Karpas-422 (cell line): ENCODE measurements around the gene MXRA8. TPM values are rescaled to one million over a fixed set of nuclear protein-coding genes. Genes with fewer than 3 reads are reported as not detected.
A peak's percentile ranks its signal among the peaks of the same experiment; 100 is the strongest.

Source experiments
- DNase-seq: peaks from one replicate; pipeline ENCODE4 v3.0.0-alpha.2; 2015
- H2AFZ ChIP-seq: fragments of 200-600 bp; sonication (generic); 2 replicates; pipeline ENCODE4 v1.6.1; 2014; ENCODE audit warnings: antibody characterized with exemption, low read length, mixed read lengths
- H3K27ac ChIP-seq: fragments of 200-600 bp; sonication (generic); 2 replicates; pipeline ENCODE4 v1.5.1; 2014; ENCODE audit warnings: mild to moderate bottlenecking, low read length, moderate library complexity
- H3K27me3 ChIP-seq: fragments of 200-600 bp; sonication (generic); 2 replicates; pipeline ENCODE4 v1.6.1; 2014; ENCODE audit warnings: low read length, mixed read lengths
- H3K36me3 ChIP-seq: fragments of 200-600 bp; sonication (generic); 2 replicates; pipeline ENCODE4 v1.6.1; 2014; ENCODE audit warnings: low read length, mixed read lengths; ENCODE audit not compliant: insufficient read depth
- H3K4me1 ChIP-seq: fragments of 200-600 bp; sonication (generic); 2 replicates; pipeline ENCODE4 v1.6.1; 2014; ENCODE audit warnings: mild to moderate bottlenecking, low read length, mixed read lengths
- H3K4me2 ChIP-seq: fragments of 200-600 bp; sonication (generic); 2 replicates; pipeline ENCODE4 v1.6.1; 2014; ENCODE audit warnings: low read length, low read depth, mild to moderate bottlenecking; ENCODE audit not compliant: poor library complexity, severe bottlenecking
- H3K4me3 ChIP-seq: fragments of 200-600 bp; sonication (generic); 2 replicates; pipeline ENCODE4 v1.5.1; 2014; ENCODE audit warnings: mild to moderate bottlenecking, antibody characterized with exemption, low read length, mixed read lengths
- H3K79me2 ChIP-seq: fragments of 200-600 bp; sonication (generic); 2 replicates; pipeline ENCODE4 v1.6.1; 2014; ENCODE audit warnings: mild to moderate bottlenecking, low read length, mixed read lengths
- H3K9ac ChIP-seq: fragments of 200-600 bp; sonication (generic); 2 replicates; pipeline ENCODE4 v1.6.0; 2014; ENCODE audit warnings: low read length
- H3K9me2 ChIP-seq: fragments of 200-600 bp; sonication (generic), shearing (Covaris generic); replicated peaks from 2 replicates; pipeline ENCODE4 v1.6.0; 2014; ENCODE audit warnings: mild to moderate bottlenecking, low read length, moderate library complexity; ENCODE audit not compliant: insufficient read depth
- H3K9me3 ChIP-seq: fragments of 300-700, 200-600 bp; sonication (generic); 2 replicates; pipeline ENCODE4 v1.6.1; 2014; ENCODE audit warnings: low read length, mixed read lengths
- H4K20me1 ChIP-seq: fragments of 200-600 bp; sonication (generic); 2 replicates; pipeline ENCODE4 v1.6.1; 2014; ENCODE audit warnings: mild to moderate bottlenecking, antibody characterized with exemption, low read length, low read depth; ENCODE audit not compliant: insufficient read depth
- total RNA-seq: library from RNA; depleted of rRNA; stranded (reverse); fragments of >200 nt; shearing (Covaris generic); gene quantifications from 2 replicates; pipeline ENCODE4 v1.2.3, GENCODE V29; 2014; ENCODE audit warnings: low replicate concordance

MXRA8 gene
- total RNA-seq, 1 experiment from 2014 or later, result not detected

DNA sequence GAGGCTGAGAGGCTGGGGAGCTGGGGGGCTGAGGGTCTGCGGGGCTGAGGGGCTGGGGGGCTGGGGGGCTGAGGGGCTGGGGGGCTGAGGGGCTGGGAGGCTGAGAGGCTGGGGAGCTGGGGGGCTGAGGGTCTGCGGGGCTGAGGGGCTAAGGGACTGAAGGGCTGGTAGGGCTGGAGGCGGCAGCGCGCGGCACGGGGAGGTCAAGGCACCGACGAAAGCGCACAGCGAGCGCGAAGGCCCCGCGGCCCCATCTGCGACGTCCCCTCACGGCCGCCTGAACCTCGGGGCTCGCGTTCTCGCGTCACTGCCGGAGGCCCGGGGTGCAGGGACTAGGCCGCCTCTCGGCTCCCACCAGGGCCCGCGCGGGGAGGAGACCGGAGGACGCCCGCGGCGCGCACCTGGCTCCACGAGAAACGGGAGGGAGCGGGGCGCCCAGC, 34.3 kb downstream of the MXRA8 start:
- Histone ChIP-seq H3K27me3 (no peaks in the 10 kb centered on the region), H3K4me1 (peaks cover 51% of the 10 kb centered on the region), H3K36me3 (no peaks in the 10 kb centered on the region), H3K79me2 (peaks cover 67% of the 10 kb centered on the region), H3K9me3 (no peaks in the 10 kb centered on the region), H3K9ac (peak overlapping the region; percentile 97), H4K20me1 (peaks cover 31% of the 10 kb centered on the region), H3K4me3 (peak overlapping the region; percentile 82), H2AFZ (no peak overlapping the region), H3K4me2 (peak overlapping the region; percentile 79), H3K27ac (no peak overlapping the region), H3K9me2 (no peaks in the 10 kb centered on the region)
- no peak for DNase-seq

DNA sequence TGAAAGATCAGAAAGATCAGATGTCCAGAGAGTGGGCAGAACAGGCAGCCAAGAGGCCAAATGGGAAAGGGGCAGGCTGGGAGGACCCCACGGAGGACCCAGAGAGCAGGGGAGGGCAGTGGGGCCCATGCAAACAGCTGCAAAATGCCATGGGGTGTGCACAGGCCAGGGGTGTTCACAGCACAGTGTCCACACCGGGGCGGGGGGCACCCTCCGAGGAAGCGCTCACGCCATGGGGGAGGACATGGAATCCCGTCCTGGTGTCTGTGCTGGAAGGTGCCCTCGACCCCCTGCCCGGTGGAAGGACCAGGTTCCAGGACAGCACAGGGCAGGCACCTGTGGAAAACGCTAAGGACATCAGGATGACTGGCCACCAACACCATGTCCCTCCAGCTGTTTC, 35.4 kb downstream of the MXRA8 start:
- DNase-seq, result no peak
- Histone ChIP-seq H3K27me3 (no peaks in the 10 kb centered on the region), H3K79me2 (peaks cover 70% of the 10 kb centered on the region), H3K4me1 (peaks cover 48% of the 10 kb centered on the region), H3K36me3 (no peaks in the 10 kb centered on the region), H3K4me3 (peak overlapping the region; percentile 65; the same call in 1 of the 2 replicates), H2AFZ (no peak overlapping the region), H3K9me3 (no peaks in the 10 kb centered on the region), H3K27ac (no peak overlapping the region), H4K20me1 (peaks cover 31% of the 10 kb centered on the region), H3K9me2 (no peaks in the 10 kb centered on the region), H3K4me2 (peak overlapping the region; percentile 82), H3K9ac (peak overlapping the region; percentile 70)

DNA sequence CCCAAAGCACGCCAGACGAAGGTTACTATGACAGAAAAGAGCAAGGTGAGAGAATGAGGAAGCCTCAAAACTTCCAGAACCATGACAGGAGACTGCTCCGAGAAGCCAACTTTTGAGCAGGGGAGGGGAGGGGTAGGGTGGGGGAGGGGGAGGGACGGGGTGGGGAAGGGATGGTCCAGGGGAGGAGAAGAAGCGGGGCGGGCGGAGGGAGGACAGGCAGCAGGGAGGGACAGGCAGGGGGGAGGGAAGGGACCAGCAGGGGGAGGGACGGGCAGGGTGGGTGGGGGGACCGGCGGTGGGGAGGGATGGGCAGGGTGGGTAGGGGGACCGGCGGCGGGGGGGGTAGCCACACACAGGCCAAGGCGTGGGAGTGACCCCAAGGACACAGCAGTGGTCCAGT, 35.9 kb downstream of the MXRA8 start:
- Histone ChIP-seq H3K4me3 (no peak overlapping the region), H3K79me2 (peaks cover 71% of the 10 kb centered on the region), H3K27me3 (no peaks in the 10 kb centered on the region), H3K4me1 (peaks cover 42% of the 10 kb centered on the region), H3K4me2 (no peak overlapping the region), H3K9me3 (no peaks in the 10 kb centered on the region), H4K20me1 (peaks cover 31% of the 10 kb centered on the region), H2AFZ (no peak overlapping the region), H3K27ac (no peak overlapping the region), H3K9me2 (no peaks in the 10 kb centered on the region), H3K9ac (no peak overlapping the region), H3K36me3 (no peaks in the 10 kb centered on the region)
- DNase-seq, result no peak

DNA sequence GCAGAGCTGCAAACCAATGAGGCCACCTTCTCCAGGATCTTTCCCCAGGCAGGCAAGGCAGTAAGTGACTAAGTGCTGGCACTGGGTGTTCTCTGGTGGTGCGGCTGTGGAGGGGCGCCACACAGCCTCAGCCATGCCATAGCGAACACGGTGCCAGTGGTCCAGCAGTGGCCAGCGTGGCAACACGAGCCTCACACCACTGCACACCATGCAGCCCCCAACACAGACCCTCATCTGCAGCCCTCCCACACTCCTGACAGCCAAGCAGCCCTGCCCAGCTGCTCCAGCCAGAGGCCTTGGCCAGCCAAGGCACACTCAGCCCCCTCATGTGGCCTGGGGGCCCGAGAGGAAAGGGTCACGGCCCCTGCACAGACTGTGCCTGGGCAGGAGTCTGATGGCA, 36.9 kb downstream of the MXRA8 start:
- Histone ChIP-seq H3K4me1 (peaks cover 33% of the 10 kb centered on the region), H3K9ac (no peak overlapping the region), H4K20me1 (peaks cover 27% of the 10 kb centered on the region)

DNA sequence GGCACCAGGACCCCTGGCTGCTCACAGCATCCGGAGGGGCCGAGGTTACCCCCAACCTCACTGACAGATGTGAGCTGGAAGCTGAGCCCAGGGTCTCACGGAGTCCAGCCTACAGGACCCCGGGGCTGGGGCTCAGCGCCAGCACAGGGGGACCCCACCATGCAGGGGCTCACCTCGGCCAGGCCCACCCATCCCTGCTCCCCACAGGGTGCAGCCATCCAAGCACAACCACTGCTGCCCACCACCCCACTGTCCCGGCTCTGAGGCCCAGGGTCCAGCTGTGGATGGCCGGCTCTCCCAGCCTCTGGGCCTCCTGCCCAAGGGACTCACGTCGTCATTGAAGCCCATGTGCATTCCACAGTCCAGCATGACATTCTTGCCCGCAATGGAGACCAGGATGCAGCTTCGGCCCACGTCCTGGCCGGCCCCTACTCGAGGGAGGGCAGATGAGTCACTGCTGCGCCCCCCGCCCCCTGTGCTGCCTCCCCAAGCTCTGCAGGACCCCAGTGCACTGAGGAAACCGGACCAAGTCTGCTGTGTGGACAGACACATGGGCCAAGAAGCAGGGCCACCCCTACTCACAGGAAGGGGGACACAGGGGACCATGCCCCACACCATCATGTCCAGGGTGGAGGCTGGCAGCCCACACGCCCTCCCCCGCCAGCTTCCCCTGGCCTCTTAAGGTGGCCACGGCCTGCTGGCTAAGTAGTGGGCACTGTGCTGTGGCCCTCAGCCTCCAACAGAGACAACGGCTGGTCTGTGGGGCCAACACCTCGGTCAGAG, 37.5 kb downstream of the MXRA8 start:
- Histone ChIP-seq H3K9ac (no peak overlapping the region), H3K79me2 (peaks cover 59% of the 10 kb centered on the region), H3K4me2 (no peak overlapping the region), H3K36me3 (no peaks in the 10 kb centered on the region), H3K9me2 (no peaks in the 10 kb centered on the region), H3K4me1 (peaks cover 31% of the 10 kb centered on the region), H3K27me3 (no peaks in the 10 kb centered on the region), H3K4me3 (no peak overlapping the region), H3K9me3 (no peaks in the 10 kb centered on the region), H2AFZ (no peak overlapping the region), H4K20me1 (peaks cover 23% of the 10 kb centered on the region), H3K27ac (no peak overlapping the region)
- DNase-seq, result no peak

More for the DNA sequence above, 36.9 kb downstream of the MXRA8 start:
- H3K4me2 ChIP-seq, result no peak overlapping the region
- no peaks in the 10 kb centered on the region for H3K9me2 ChIP-seq
- no peak overlapping the region for H3K27ac ChIP-seq
- no peaks in the 10 kb centered on the region for H3K27me3 ChIP-seq
- H2AFZ ChIP-seq, result no peak overlapping the region
- DNase-seq, result no peak
- H3K9me3 ChIP-seq, result no peaks in the 10 kb centered on the region
- H3K4me3 ChIP-seq, result no peak overlapping the region
- H3K36me3 ChIP-seq, result no peaks in the 10 kb centered on the region
- peaks cover 65% of the 10 kb centered on the region for H3K79me2 ChIP-seq

DNA sequence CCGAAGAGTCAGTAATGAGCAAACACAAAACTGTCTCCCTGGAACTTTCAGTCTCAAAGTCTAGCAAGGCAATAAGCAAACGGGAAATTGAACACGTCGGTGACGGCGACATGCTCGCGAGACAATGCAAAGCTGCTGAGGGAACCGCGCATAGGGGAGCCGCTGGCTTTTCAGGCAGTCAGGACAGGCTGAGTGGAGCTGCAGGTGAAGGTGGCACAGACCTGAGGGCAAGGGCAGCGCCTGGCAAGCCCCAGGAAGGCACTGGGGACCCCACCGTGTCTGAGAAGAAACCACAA, 38.8 kb downstream of the MXRA8 start:
- Histone ChIP-seq H3K27ac (no peak overlapping the region), H2AFZ (no peak overlapping the region), H3K4me1 (peaks cover 38% of the 10 kb centered on the region), H3K9me2 (no peaks in the 10 kb centered on the region), H3K4me2 (no peak overlapping the region), H3K9me3 (no peaks in the 10 kb centered on the region), H3K4me3 (no peak overlapping the region), H3K9ac (no peak overlapping the region), H3K27me3 (no peaks in the 10 kb centered on the region), H4K20me1 (peaks cover 23% of the 10 kb centered on the region), H3K36me3 (peaks cover 4% of the 10 kb centered on the region), H3K79me2 (peaks cover 53% of the 10 kb centered on the region)
- DNase-seq, result no peak

DNA sequence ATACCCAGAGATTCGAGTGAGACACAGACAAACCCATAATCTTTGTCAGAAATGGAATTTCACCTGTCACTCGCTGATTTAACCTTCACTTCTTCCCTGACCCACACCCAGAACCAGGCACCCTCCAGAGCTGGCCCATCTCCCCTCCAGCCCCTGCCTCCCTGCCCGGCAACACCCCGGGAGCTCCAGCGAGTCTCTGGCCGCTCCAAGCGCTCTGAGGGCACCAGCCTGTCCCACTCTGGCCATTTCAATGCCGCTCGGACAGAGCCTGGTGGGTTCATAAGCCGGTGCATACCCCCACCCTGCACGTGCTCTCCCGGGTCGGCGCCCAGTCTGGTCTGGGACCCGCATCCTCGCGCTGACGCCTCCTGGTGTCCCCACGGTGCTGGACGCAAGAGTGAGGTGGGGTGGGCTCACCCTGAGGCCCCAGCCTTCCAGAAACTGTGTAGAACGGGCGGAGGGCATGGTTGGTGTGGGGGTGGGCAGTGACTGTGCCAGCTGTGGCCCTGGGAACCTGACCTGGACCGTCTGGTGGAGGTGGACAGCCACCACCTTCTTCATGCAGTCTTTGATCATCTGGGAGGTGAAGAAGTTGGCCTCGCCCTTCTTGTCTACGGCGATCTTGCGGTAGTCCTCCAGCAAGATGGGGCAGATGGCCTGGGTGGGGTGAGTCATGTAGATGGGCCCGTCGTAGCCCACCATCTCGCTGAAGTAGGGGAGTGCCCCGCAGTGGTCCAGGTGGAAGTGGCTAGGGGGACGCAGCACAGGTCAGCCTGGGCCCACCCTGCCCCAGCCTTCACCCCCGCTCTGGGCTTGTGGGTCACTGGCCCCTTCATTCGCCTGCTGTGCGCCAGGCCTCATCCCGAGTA, 39.3 kb downstream of the MXRA8 start:
- Histone ChIP-seq H3K27me3 (no peaks in the 10 kb centered on the region), H3K9me3 (no peaks in the 10 kb centered on the region), H4K20me1 (peaks cover 23% of the 10 kb centered on the region), H3K4me2 (no peak overlapping the region), H3K27ac (no peak overlapping the region), H3K4me1 (peaks cover 38% of the 10 kb centered on the region), H3K79me2 (peaks cover 49% of the 10 kb centered on the region), H2AFZ (no peak overlapping the region), H3K4me3 (no peak overlapping the region), H3K9me2 (no peaks in the 10 kb centered on the region), H3K9ac (no peak overlapping the region), H3K36me3 (peaks cover 5% of the 10 kb centered on the region)
- no peak for DNase-seq

DNA sequence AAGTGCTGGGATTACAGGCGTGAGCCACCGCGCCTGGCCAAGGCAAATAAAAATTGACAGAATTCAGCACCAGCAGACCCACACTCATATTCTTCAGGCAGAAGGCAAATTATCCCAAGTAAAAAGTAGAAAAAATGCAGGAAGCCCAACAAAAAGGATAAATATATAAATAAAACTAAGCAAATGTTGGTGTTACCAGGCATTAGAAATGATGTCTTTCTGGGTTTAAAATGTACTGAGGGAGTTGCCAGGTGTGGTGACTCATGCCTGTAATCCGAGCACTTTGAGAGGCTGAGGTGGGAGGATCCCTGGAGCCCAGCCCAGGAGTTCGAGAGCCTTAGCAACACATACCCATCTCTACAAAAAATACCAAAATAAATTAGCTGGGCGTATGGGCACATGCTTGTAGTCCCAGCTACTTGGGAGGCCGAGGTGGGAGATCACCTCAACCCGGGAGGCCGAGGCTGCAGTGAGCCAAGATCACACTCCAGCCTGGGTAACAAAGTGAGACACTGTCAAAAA, 40.2 kb downstream of the MXRA8 start:
- no peaks in the 10 kb centered on the region for H3K27me3 ChIP-seq
- no peak overlapping the region for H3K4me2 ChIP-seq
- H3K9me3 ChIP-seq, result no peaks in the 10 kb centered on the region
- H3K36me3 ChIP-seq, result peaks cover 11% of the 10 kb centered on the region
- H3K27ac ChIP-seq, result no peak overlapping the region
- no peak overlapping the region for H3K9ac ChIP-seq
- peaks cover 45% of the 10 kb centered on the region for H3K79me2 ChIP-seq
- H3K4me1 ChIP-seq, result peaks cover 33% of the 10 kb centered on the region
- peaks cover 19% of the 10 kb centered on the region for H4K20me1 ChIP-seq
- no peak overlapping the region for H3K4me3 ChIP-seq
- H2AFZ ChIP-seq, result no peak overlapping the region
- peak; percentile 66 for DNase-seq
- no peaks in the 10 kb centered on the region for H3K9me2 ChIP-seq
